Measurements from ENCODE around the gene USP21.
A peak's percentile ranks its signal among the peaks of the same experiment; 100 is the strongest.

The USP21 gene

GRCh38 chr1:161207173-161207572, 47.9 kb downstream of the USP21 start:
- no peak for DNase-seq (ENCODE audit: low spot score)
- in situ Hi-C loops (cut with MboI; ENCODE audit: low sequenced_read_pairs, unreplicated experiment) = no loop called here
- no peak for TF ChIP-seq CTCF (IDR thresholded peaks at IDR 0.05; ENCODE audit: borderline replicate concordance, control extremely low read depth, extremely low read depth, insufficient read depth, missing control alignments)

GRCh38 chr1:161209790-161210409, 50.6 kb downstream of the USP21 start:
- TF ChIP-seq CTCF (IDR thresholded peaks at IDR 0.05; ENCODE audit: borderline replicate concordance, control extremely low read depth, extremely low read depth, insufficient read depth, missing control alignments) = peak; percentile 85
- DNase-seq (ENCODE audit: low spot score) = peak; percentile 74
- in situ Hi-C loops (cut with MboI; ENCODE audit: low sequenced_read_pairs, unreplicated experiment) = no loop called here

- TF ChIP-seq CTCF (IDR thresholded peaks at IDR 0.05; ENCODE audit: borderline replicate concordance, control extremely low read depth, extremely low read depth, insufficient read depth, missing control alignments) = no peak
- in situ Hi-C loops (cut with MboI; ENCODE audit: low sequenced_read_pairs, unreplicated experiment) = no loop called here
- no peak for DNase-seq (ENCODE audit: low spot score)
Observed at GRCh38 chr1:161214369-161214768, 55.1 kb downstream of the USP21 start.

- in situ Hi-C loops (cut with MboI; ENCODE audit: low sequenced_read_pairs, unreplicated experiment) = no loop called here
- no peak for TF ChIP-seq CTCF (IDR thresholded peaks at IDR 0.05; ENCODE audit: borderline replicate concordance, control extremely low read depth, extremely low read depth, insufficient read depth, missing control alignments)
- DNase-seq (ENCODE audit: low spot score) = no peak
Observed at GRCh38 chr1:161215076-161215475, 55.8 kb downstream of the USP21 start, which contains the start of gene FCER1G. FCER1G (plus strand) TSS chr1:161215295; CDS start chr1:161215322, 27 bp downstream.

All from GM13976 (cell line).